ENCODE data around the gene SPATA3. TPM values are rescaled to one million over a fixed set of nuclear protein-coding genes. Genes with fewer than 3 reads are reported as not detected.

SPATA3 gene
- total and polyA plus RNA-seq, 2 experiments from 2014 or later, result not detected

DNA sequence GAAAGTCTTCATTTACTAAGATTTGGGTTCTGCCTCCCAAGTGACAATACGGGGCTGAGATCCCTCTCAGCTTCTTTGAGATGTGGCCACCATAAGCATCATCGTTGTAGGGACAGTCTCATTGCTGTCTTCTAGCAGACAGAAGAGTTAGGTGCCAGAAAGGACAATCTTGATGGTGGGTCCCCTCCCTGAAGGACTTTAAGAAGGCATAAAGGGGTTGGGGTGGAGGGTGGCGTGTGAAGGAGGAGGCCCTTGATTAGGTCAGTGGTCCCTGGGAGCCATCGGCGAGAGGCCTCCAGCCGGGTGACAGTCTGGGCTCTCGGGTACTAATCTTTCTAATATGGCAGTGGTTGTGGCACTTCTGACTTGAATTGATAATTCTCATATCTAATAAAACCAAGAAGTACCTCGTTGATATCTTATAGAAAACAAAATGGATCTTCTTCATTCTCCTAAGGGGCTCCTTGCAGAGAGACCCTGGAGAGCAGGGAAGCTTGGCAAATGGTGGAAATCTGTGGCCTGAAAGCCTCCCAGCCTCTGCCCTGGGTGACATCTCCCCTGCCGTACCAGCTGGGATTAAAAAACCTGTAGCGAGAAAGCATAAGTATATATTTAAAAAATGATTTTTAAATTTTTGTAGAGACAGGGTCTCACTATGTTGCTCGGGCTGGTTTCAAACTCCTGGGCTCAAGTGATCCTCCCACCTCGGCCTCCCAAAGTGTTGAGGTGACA is 53.5 kb downstream of the SPATA3 start:
- no peaks in the 10 kb centered on the region for H3F3A ChIP-seq (replicated peaks; ENCODE audit: low read depth)
- Mint-ChIP-seq H3K4me3 (no peak overlapping the region), H3K27me3 (ENCODE audit: insufficient read depth, low read depth, poor library complexity) (peaks cover 23% of the 10 kb centered on the region), H3K36me3 (ENCODE audit: low read depth) (no peaks in the 10 kb centered on the region), H3K4me1 (peaks cover 7% of the 10 kb centered on the region; the same call in 2 of the 3 replicates), H3K27ac (no peak overlapping the region), H3K9me3 (no peaks in the 10 kb centered on the region; the same call in 2 of the 3 replicates)
- no peaks in the 10 kb centered on the region for H4K20me1 ChIP-seq (replicated peaks; ENCODE audit: insufficient read depth)
- peaks cover 5% of the 10 kb centered on the region; the same call in 1 of the 2 replicates for H3K4me1 ChIP-seq (ENCODE audit: insufficient read depth)
- no peak for ATAC-seq
- H3K36me3 ChIP-seq (ENCODE audit: insufficient read depth), result no peaks in the 10 kb centered on the region
- H3K27ac ChIP-seq (ENCODE audit: low read depth), result no peak overlapping the region
- H3K9me2 ChIP-seq (ENCODE audit: insufficient read depth), result no peaks in the 10 kb centered on the region
- no peak overlapping the region for H3K4me2 ChIP-seq
- peaks cover 24% of the 10 kb centered on the region for H3K27me3 ChIP-seq (ENCODE audit: insufficient read depth)
- no peaks in the 10 kb centered on the region for H3K79me2 ChIP-seq (replicated peaks; ENCODE audit: insufficient read depth)
- DNase-seq (ENCODE audit: low spot score), result no peak
- TF ChIP-seq EZH2 (IDR thresholded peaks at IDR 0.05; ENCODE audit: low read depth, unreplicated experiment) (no peak), CREB1 (CRISPR knock-in tag; IDR thresholded peaks at IDR 0.05; ENCODE audit: low read depth) (no peak), EZH2phosphoT487 (IDR thresholded peaks at IDR 0.05; ENCODE audit: unreplicated experiment) (no peak)
- no peak overlapping the region for H3K4me3 ChIP-seq
- no peak overlapping the region for H2AFZ ChIP-seq

DNA sequence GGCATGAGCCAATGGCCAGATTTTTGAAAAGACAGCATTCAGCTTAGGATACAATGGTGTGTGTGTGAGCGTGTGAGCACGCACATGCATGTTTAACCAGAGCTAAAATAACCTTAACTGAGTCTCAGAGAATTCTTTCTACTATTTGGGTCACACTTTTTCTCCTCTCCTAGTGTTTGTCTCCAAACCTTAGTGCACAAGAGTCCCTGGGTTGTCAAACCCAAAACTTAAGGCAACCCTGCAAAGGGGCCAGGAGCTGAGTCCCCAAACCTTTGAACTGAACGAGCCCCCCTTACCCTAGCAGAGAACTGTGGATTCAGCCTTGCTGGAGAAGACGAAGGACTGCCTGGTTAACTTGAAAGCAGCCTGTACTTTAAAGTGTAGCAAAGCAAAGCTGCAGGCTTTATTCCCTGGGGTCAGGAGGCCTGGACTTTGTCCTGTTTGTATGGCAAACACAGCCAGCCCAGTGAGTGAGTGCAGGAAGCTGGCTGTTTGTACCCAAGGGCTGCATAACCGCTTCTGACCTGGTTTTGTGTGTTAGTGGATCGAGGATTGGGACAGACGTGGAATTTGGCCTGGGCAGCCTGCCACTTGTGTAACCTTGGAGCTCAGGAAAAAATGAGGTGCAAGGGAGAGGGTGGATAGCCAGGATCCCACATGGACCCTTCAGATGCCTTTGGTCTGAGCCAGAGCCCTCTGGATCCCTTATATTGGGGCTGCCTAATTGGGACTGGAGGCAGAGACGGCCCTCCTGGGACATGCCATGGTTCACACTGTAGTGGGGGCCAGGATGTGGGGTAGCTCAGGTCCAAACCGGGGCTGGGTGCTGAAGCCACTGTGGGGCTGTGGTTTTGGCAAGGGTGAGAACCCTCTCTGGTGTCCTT is 54.3 kb downstream of the SPATA3 start:
- peaks cover 24% of the 10 kb centered on the region for H3K27me3 ChIP-seq (ENCODE audit: insufficient read depth)
- ATAC-seq (no peak), DNase-seq (ENCODE audit: low spot score) (no peak)
- H2AFZ ChIP-seq, result no peak overlapping the region
- H3K36me3 Mint-ChIP-seq (ENCODE audit: low read depth), result no peaks in the 10 kb centered on the region
- H3F3A ChIP-seq (replicated peaks; ENCODE audit: low read depth), result no peaks in the 10 kb centered on the region
- H3K9me2 ChIP-seq (ENCODE audit: insufficient read depth), result no peaks in the 10 kb centered on the region
- no peak overlapping the region for H3K4me2 ChIP-seq
- H3K27me3 Mint-ChIP-seq (ENCODE audit: insufficient read depth, low read depth, poor library complexity), result peaks cover 23% of the 10 kb centered on the region
- H3K36me3 ChIP-seq (ENCODE audit: insufficient read depth), result no peaks in the 10 kb centered on the region
- H3K4me3 ChIP-seq, result no peak overlapping the region
- H3K79me2 ChIP-seq (replicated peaks; ENCODE audit: insufficient read depth), result no peaks in the 10 kb centered on the region
- peaks cover 7% of the 10 kb centered on the region; the same call in 2 of the 3 replicates for H3K4me1 Mint-ChIP-seq
- no peak overlapping the region for H3K27ac ChIP-seq (ENCODE audit: low read depth)
- H3K9me3 Mint-ChIP-seq, result no peaks in the 10 kb centered on the region; the same call in 2 of the 3 replicates
- H3K4me1 ChIP-seq (ENCODE audit: insufficient read depth), result peaks cover 5% of the 10 kb centered on the region; the same call in 1 of the 2 replicates
- no peaks in the 10 kb centered on the region for H4K20me1 ChIP-seq (replicated peaks; ENCODE audit: insufficient read depth)
- no peak overlapping the region for H3K27ac Mint-ChIP-seq
- H3K4me3 Mint-ChIP-seq, result no peak overlapping the region
- TF ChIP-seq, protein P1, sequence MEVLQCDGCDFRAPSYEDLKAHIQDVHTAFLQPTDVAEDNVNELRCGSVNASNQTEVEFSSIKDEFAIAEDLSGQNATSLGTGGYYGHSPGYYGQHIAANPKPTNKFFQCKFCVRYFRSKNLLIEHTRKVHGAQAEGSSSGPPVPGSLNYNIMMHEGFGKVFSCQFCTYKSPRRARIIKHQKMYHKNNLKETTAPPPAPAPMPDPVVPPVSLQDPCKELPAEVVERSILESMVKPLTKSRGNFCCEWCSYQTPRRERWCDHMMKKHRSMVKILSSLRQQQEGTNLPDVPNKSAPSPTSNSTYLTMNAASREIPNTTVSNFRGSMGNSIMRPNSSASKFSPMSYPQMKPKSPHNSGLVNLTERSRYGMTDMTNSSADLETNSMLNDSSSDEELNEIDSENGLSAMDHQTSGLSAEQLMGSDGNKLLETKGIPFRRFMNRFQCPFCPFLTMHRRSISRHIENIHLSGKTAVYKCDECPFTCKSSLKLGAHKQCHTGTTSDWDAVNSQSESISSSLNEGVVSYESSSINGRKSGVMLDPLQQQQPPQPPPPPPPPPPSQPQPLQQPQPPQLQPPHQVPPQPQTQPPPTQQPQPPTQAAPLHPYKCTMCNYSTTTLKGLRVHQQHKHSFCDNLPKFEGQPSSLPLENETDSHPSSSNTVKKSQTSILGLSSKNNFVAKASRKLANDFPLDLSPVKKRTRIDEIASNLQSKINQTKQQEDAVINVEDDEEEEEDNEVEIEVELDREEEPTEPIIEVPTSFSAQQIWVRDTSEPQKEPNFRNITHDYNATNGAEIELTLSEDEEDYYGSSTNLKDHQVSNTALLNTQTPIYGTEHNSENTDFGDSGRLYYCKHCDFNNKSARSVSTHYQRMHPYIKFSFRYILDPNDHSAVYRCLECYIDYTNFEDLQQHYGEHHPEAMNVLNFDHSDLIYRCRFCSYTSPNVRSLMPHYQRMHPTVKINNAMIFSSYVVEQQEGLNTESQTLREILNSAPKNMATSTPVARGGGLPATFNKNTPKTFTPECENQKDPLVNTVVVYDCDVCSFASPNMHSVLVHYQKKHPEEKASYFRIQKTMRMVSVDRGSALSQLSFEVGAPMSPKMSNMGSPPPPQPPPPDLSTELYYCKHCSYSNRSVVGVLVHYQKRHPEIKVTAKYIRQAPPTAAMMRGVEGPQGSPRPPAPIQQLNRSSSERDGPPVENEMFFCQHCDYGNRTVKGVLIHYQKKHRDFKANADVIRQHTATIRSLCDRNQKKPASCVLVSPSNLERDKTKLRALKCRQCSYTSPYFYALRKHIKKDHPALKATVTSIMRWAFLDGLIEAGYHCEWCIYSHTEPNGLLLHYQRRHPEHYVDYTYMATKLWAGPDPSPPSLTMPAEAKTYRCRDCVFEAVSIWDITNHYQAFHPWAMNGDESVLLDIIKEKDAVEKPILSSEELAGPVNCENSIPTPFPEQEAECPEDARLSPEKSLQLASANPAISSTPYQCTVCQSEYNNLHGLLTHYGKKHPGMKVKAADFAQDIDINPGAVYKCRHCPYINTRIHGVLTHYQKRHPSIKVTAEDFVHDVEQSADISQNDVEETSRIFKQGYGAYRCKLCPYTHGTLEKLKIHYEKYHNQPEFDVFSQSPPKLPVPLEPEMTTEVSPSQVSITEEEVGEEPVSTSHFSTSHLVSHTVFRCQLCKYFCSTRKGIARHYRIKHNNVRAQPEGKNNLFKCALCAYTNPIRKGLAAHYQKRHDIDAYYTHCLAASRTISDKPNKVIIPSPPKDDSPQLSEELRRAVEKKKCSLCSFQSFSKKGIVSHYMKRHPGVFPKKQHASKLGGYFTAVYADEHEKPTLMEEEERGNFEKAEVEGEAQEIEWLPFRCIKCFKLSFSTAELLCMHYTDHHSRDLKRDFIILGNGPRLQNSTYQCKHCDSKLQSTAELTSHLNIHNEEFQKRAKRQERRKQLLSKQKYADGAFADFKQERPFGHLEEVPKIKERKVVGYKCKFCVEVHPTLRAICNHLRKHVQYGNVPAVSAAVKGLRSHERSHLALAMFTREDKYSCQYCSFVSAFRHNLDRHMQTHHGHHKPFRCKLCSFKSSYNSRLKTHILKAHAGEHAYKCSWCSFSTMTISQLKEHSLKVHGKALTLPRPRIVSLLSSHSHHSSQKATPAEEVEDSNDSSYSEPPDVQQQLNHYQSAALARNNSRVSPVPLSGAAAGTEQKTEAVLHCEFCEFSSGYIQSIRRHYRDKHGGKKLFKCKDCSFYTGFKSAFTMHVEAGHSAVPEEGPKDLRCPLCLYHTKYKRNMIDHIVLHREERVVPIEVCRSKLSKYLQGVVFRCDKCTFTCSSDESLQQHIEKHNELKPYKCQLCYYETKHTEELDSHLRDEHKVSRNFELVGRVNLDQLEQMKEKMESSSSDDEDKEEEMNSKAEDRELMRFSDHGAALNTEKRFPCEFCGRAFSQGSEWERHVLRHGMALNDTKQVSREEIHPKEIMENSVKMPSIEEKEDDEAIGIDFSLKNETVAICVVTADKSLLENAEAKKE (CRISPR knock-in tag; IDR thresholded peaks at IDR 0.05), result no peak
- TF ChIP-seq JUNB (IDR thresholded peaks at IDR 0.05; ENCODE audit: unreplicated experiment) (no peak), EZH2phosphoT487 (IDR thresholded peaks at IDR 0.05; ENCODE audit: unreplicated experiment) (no peak), STAT1 (IDR thresholded peaks at IDR 0.05; ENCODE audit: unreplicated experiment) (no peak), ZNF331 (CRISPR knock-in tag; IDR thresholded peaks at IDR 0.05; ENCODE audit: low read depth) (no peak), POLR2AphosphoS5 (IDR thresholded peaks at IDR 0.05; ENCODE audit: low read depth) (no peak), ZNF114 (CRISPR knock-in tag; IDR thresholded peaks at IDR 0.05) (no peak), EZH2 (IDR thresholded peaks at IDR 0.05; ENCODE audit: low read depth, unreplicated experiment) (no peak), NANOG (IDR thresholded peaks at IDR 0.05; ENCODE audit: borderline replicate concordance) (no peak)
- TF ChIP-seq, protein P2, sequence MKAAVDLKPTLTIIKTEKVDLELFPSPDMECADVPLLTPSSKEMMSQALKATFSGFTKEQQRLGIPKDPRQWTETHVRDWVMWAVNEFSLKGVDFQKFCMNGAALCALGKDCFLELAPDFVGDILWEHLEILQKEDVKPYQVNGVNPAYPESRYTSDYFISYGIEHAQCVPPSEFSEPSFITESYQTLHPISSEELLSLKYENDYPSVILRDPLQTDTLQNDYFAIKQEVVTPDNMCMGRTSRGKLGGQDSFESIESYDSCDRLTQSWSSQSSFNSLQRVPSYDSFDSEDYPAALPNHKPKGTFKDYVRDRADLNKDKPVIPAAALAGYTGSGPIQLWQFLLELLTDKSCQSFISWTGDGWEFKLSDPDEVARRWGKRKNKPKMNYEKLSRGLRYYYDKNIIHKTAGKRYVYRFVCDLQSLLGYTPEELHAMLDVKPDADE (IDR thresholded peaks at IDR 0.05), result no peak
